ENCODE measurements around the gene PPT1. TPM values are rescaled to one million over a fixed set of nuclear protein-coding genes. Genes with fewer than 3 reads are reported as not detected.

PPT1 gene
- total RNA-seq, 2 donors from 2014 or later: 68.5 to 89.8 TPM

GRCh38 chr1:40079774-40080400, 17.2 kb downstream of the PPT1 start:
- Histone ChIP-seq H3K4me1 (ENCODE audit: control insufficient read depth in 1 of 2, low read depth in 2 of 2) (peaks cover 0 to 10% of the 10 kb centered on the region in 2 donors), H3K9me3 (no peaks in the 10 kb centered on the region), H3K36me3 (peaks cover 12% of the 10 kb centered on the region), H3K4me3 (no peak overlapping the region), H3K27me3 (replicated peaks; ENCODE audit: insufficient read depth) (no peaks in the 10 kb centered on the region), H3K27ac (no peak overlapping the region)
- no peak for TF ChIP-seq CTCF (IDR thresholded peaks at IDR 0.05)
- DNase-seq (ENCODE audit: low spot score) (no peak), ATAC-seq (ENCODE audit: insufficient number of reproducible peaks, low FRiP score, low read depth) (no peak)

DNA sequence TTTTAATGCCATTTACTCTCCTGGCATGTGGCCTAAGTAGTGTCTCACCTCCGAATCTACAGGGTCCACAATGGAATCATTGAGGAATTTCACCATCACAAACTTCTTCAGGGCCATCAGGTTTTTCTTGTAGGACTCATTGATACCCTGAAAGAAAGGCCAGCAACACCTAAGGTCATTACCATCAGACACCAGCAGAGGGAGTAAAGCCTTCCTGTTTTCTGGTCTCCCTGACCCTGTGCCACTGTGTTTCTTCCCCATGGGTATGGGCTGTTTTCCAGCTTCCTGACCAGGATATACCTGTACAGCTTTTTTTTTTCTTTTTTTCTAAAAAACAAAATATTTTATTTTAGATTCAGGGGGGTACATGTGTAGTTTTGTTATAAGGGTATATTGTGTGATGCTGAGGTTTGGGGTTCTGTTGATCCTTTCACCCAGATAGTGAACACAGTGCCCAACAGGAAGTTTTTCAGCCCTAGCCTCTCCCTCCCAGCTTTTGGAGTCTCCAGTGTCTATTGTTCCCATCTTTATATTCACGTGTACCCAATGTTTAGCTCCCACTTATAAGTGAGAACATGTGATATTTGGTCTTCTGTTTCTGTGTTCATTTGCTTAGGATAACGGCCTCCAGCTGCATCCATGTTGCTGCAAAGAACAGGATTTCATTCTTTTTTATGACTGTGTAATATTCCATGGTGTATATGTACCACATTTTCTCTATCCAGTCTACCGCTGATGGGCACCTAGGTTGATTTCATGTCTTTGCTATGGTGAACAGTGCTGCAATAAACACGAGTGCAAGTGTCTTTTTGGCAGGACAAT, 18.3 kb downstream of the PPT1 start:
- H3K27ac ChIP-seq: no peak overlapping the region
- H3K9me3 ChIP-seq: no peaks in the 10 kb centered on the region
- no peaks in the 10 kb centered on the region for H3K27me3 ChIP-seq (replicated peaks; ENCODE audit: insufficient read depth)
- peaks cover 12% of the 10 kb centered on the region for H3K36me3 ChIP-seq
- DNase-seq (ENCODE audit: low spot score) (no peak), ATAC-seq (ENCODE audit: insufficient number of reproducible peaks, low FRiP score, low read depth) (no peak)
- H3K4me3 ChIP-seq: no peak overlapping the region
- TF ChIP-seq CTCF (IDR thresholded peaks at IDR 0.05): peak; percentile 73
- peaks cover 0 to 10% of the 10 kb centered on the region in 2 donors for H3K4me1 ChIP-seq (ENCODE audit: control insufficient read depth in 1 of 2, low read depth in 2 of 2)

GRCh38 chr1:40076895-40077312, 20.1 kb downstream of the PPT1 start:
- no peak for TF ChIP-seq CTCF (IDR thresholded peaks at IDR 0.05)
- peaks cover 30% of the 10 kb centered on the region for H3K36me3 ChIP-seq
- DNase-seq (ENCODE audit: low spot score) (no peak), ATAC-seq (ENCODE audit: insufficient number of reproducible peaks, low FRiP score, low read depth) (no peak)
- H3K4me3 ChIP-seq: no peak overlapping the region
- no peaks in the 10 kb centered on the region for H3K9me3 ChIP-seq
- peak overlapping the region in 1 of 2 donors; percentile 42 for H3K27ac ChIP-seq
- no peaks in the 10 kb centered on the region for H3K27me3 ChIP-seq (replicated peaks; ENCODE audit: insufficient read depth)
- peaks cover 0 to 10% of the 10 kb centered on the region in 2 donors for H3K4me1 ChIP-seq (ENCODE audit: control insufficient read depth in 1 of 2, low read depth in 2 of 2)

GRCh38 chr1:40075266-40075665, 21.8 kb downstream of the PPT1 start:
- Histone ChIP-seq H3K4me3 (no peak overlapping the region), H3K27ac (no peak overlapping the region), H3K27me3 (replicated peaks; ENCODE audit: insufficient read depth) (no peaks in the 10 kb centered on the region), H3K4me1 (ENCODE audit: control insufficient read depth in 1 of 2, low read depth in 2 of 2) (peaks cover 0 to 10% of the 10 kb centered on the region in 2 donors), H3K36me3 (peaks cover 46% of the 10 kb centered on the region), H3K9me3 (no peaks in the 10 kb centered on the region)
- no peak for DNase-seq (ENCODE audit: low spot score)
- no peak for TF ChIP-seq CTCF (IDR thresholded peaks at IDR 0.05)
- no peak for ATAC-seq (ENCODE audit: insufficient number of reproducible peaks, low FRiP score, low read depth)

DNA sequence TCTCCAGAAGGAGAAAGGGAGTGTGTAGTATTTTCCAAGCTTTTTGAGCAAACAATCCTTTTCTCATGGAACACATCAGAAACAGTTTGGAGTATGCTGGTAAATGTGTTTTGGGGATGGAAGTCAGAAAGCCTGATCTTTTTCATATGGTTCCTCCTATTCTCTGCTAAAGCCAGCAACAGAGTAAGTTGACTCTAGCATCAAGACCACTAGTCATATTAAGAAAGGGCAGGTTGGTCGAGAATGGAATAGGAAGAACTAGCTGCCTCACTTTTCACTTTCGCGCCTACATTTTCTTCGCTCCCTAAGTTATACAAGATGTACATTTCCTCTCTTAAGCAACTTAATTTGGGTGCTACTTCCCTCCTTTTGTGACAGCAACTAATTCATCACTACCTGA, 24.0 kb downstream of the PPT1 start:
- peaks cover 62% of the 10 kb centered on the region for H3K36me3 ChIP-seq
- no peak for DNase-seq (ENCODE audit: low spot score)
- ATAC-seq (ENCODE audit: insufficient number of reproducible peaks, low FRiP score, low read depth): no peak
- H3K27ac ChIP-seq: no peak overlapping the region
- no peaks in the 10 kb centered on the region for H3K27me3 ChIP-seq (replicated peaks; ENCODE audit: insufficient read depth)
- TF ChIP-seq CTCF (IDR thresholded peaks at IDR 0.05): no peak
- H3K9me3 ChIP-seq: no peaks in the 10 kb centered on the region
- peaks cover 0 to 10% of the 10 kb centered on the region in 2 donors for H3K4me1 ChIP-seq (ENCODE audit: control insufficient read depth in 1 of 2, low read depth in 2 of 2)
- H3K4me3 ChIP-seq: no peak overlapping the region

Data from thoracic aorta (tissue), 2 donors.